ENCODE measurements around the gene FAT1.

DNA sequence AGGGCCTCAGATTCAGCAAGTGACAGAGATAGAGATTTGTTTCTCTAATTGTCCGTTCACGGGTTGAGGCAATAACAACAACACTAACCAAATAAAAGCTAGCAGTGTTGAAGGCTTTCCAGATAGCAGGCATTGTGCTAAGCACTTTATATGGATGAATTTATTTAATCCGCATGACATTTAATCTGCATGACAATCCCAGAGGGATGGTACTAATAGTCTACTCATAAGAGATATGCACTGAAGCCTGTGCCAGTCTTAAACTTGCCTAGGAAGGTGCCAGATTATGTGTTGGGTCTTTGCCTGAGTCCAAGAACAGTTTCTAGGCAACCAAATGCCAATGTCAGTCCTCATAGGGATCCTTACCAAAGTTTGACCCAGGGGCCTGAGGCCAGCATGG lies 37.7 kb upstream of the FAT1 start:
- TF ChIP-seq, protein P1, sequence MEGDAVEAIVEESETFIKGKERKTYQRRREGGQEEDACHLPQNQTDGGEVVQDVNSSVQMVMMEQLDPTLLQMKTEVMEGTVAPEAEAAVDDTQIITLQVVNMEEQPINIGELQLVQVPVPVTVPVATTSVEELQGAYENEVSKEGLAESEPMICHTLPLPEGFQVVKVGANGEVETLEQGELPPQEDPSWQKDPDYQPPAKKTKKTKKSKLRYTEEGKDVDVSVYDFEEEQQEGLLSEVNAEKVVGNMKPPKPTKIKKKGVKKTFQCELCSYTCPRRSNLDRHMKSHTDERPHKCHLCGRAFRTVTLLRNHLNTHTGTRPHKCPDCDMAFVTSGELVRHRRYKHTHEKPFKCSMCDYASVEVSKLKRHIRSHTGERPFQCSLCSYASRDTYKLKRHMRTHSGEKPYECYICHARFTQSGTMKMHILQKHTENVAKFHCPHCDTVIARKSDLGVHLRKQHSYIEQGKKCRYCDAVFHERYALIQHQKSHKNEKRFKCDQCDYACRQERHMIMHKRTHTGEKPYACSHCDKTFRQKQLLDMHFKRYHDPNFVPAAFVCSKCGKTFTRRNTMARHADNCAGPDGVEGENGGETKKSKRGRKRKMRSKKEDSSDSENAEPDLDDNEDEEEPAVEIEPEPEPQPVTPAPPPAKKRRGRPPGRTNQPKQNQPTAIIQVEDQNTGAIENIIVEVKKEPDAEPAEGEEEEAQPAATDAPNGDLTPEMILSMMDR (conservative IDR thresholded peaks at IDR 0.05; ENCODE audit: low read depth, low read length): no peak
- no peak for TF ChIP-seq EZH2 (IDR thresholded peaks at IDR 0.05; ENCODE audit: borderline replicate concordance, low read depth, low read length, poor library complexity, severe bottlenecking)

Data from A673 (cell line).